ENCODE results near the gene CCS.

CCS gene

DNA sequence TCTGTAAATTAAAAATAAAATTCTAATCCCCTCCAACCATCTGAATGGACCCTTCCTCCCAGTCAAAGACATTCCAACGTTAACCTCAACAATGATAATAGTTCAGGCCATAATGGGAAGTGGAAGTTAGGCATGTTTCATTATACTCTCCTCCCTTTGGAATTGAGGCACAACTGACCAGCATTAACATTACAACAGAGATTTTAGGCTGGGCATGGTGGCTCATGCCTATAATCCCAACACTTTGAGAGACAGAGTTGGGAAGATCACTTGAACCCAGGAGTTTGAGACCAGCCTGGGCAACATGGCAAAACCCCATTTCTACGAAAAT is 22.2 kb upstream of the CCS start:
- ATAC-seq, result no peak
- TF ChIP-seq ARNTL (CRISPR knock-in tag; IDR thresholded peaks at IDR 0.05; ENCODE audit: borderline replicate concordance, low read depth) (no peak), GLIS3 (CRISPR knock-in tag; IDR thresholded peaks at IDR 0.05) (no peak), TOX (CRISPR knock-in tag; IDR thresholded peaks at IDR 0.05; ENCODE audit: borderline replicate concordance) (no peak), ZC3H10 (CRISPR knock-in tag; IDR thresholded peaks at IDR 0.05) (no peak), PPARA (CRISPR knock-in tag; IDR thresholded peaks at IDR 0.05; ENCODE audit: borderline replicate concordance) (no peak), CSDC2 (CRISPR knock-in tag; IDR thresholded peaks at IDR 0.05) (no peak), ZNF70 (CRISPR knock-in tag; IDR thresholded peaks at IDR 0.05) (no peak)

DNA sequence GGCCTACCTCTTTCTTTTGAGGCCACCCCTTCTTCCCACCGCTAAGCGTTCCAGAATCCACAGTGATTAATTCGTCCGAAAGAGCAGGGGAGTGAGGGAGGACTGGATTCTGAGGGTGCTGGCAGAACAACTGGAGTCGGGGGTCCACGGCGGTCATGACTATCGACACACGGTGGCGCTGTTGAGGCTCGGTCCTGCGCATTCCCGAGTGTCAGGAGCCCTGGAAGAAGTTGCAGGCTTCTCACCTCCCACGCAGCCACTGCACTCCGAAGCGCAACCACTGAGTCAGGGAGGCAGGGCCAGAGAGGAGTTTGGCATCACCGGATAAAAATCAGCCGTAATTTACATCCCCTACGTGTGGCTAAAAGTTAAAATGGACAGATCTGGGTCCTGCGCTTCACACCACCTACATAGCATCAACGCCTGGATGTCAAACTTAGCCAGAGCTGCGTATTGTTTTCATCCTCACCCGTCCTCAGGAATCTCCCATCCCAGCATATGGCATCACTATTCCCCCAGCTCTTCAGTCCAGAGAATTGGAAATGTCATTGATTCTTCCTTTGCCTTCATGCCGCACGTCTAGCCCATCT is 13.9 kb upstream of the CCS start:
- peak; percentile 96 for ATAC-seq
- TF ChIP-seq ZFP30 (CRISPR knock-in tag; IDR thresholded peaks at IDR 0.05), result no peak
- TF ChIP-seq TCF4 (CRISPR knock-in tag; IDR thresholded peaks at IDR 0.05; ENCODE audit: borderline replicate concordance), result no peak
- TF ChIP-seq, protein P1, sequence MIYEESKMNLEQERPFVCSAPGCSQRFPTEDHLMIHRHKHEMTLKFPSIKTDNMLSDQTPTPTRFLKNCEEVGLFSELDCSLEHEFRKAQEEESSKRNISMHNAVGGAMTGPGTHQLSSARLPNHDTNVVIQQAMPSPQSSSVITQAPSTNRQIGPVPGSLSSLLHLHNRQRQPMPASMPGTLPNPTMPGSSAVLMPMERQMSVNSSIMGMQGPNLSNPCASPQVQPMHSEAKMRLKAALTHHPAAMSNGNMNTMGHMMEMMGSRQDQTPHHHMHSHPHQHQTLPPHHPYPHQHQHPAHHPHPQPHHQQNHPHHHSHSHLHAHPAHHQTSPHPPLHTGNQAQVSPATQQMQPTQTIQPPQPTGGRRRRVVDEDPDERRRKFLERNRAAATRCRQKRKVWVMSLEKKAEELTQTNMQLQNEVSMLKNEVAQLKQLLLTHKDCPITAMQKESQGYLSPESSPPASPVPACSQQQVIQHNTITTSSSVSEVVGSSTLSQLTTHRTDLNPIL (CRISPR knock-in tag; IDR thresholded peaks at IDR 0.05; ENCODE audit: low read depth), result no peak
- no peak for TF ChIP-seq ZNF70 (CRISPR knock-in tag; IDR thresholded peaks at IDR 0.05)

DNA sequence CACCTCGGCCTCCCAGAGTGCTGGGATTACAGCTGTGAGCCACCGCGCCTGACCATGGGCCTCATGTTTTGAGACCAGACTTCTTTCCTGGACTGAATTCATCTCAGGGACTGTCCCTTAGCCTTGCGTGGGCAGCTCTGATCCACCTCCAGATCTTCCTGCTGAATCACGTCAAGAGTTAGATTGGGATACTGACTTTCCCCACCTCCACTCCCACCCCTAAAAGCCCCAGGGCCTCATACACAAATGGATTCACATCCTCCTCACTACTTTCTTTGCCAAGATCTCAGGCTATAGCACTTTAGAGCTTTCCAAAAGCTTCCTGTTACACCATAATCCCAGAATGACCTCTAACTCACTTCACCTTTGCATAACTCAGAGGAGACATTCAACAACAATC is 12.2 kb upstream of the CCS start:
- no peak for TF ChIP-seq GLIS3 (CRISPR knock-in tag; IDR thresholded peaks at IDR 0.05)
- no peak for TF ChIP-seq SNAI2 (CRISPR knock-in tag; IDR thresholded peaks at IDR 0.05)
- TF ChIP-seq PPARA (CRISPR knock-in tag; IDR thresholded peaks at IDR 0.05; ENCODE audit: borderline replicate concordance), result no peak
- TF ChIP-seq BACH2 (CRISPR knock-in tag; IDR thresholded peaks at IDR 0.05; ENCODE audit: borderline replicate concordance), result no peak
- no peak for TF ChIP-seq TCF4 (CRISPR knock-in tag; IDR thresholded peaks at IDR 0.05; ENCODE audit: borderline replicate concordance)
- TF ChIP-seq ZNF70 (CRISPR knock-in tag; IDR thresholded peaks at IDR 0.05), result no peak
- TF ChIP-seq, protein P2, sequence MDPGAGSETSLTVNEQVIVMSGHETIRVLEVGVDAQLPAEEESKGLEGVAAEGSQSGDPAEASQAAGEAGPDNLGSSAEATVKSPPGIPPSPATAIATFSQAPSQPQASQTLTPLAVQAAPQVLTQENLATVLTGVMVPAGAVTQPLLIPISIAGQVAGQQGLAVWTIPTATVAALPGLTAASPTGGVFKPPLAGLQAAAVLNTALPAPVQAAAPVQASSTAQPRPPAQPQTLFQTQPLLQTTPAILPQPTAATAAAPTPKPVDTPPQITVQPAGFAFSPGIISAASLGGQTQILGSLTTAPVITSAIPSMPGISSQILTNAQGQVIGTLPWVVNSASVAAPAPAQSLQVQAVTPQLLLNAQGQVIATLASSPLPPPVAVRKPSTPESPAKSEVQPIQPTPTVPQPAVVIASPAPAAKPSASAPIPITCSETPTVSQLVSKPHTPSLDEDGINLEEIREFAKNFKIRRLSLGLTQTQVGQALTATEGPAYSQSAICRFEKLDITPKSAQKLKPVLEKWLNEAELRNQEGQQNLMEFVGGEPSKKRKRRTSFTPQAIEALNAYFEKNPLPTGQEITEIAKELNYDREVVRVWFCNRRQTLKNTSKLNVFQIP (CRISPR knock-in tag; IDR thresholded peaks at IDR 0.05; ENCODE audit: borderline replicate concordance, low read depth), result no peak
- TF ChIP-seq, protein P3, sequence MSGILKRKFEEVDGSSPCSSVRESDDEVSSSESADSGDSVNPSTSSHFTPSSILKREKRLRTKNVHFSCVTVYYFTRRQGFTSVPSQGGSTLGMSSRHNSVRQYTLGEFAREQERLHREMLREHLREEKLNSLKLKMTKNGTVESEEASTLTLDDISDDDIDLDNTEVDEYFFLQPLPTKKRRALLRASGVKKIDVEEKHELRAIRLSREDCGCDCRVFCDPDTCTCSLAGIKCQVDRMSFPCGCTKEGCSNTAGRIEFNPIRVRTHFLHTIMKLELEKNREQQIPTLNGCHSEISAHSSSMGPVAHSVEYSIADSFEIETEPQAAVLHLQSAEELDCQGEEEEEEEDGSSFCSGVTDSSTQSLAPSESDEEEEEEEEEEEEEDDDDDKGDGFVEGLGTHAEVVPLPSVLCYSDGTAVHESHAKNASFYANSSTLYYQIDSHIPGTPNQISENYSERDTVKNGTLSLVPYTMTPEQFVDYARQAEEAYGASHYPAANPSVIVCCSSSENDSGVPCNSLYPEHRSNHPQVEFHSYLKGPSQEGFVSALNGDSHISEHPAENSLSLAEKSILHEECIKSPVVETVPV (CRISPR knock-in tag; IDR thresholded peaks at IDR 0.05), result no peak
- no peak for TF ChIP-seq ISL1 (CRISPR knock-in tag; IDR thresholded peaks at IDR 0.05)
- TF ChIP-seq, protein P1 (CRISPR knock-in tag; IDR thresholded peaks at IDR 0.05; ENCODE audit: low read depth), result no peak
- TF ChIP-seq ZNF565 (CRISPR knock-in tag; conservative IDR thresholded peaks at IDR 0.05; ENCODE audit: low read depth), result no peak
- TF ChIP-seq CSDC2 (CRISPR knock-in tag; IDR thresholded peaks at IDR 0.05), result no peak
- no peak for TF ChIP-seq ZFP30 (CRISPR knock-in tag; IDR thresholded peaks at IDR 0.05)
- TF ChIP-seq RARB (CRISPR knock-in tag; IDR thresholded peaks at IDR 0.05), result no peak
- TF ChIP-seq ZC3H10 (CRISPR knock-in tag; IDR thresholded peaks at IDR 0.05), result no peak
- TF ChIP-seq, protein P4, sequence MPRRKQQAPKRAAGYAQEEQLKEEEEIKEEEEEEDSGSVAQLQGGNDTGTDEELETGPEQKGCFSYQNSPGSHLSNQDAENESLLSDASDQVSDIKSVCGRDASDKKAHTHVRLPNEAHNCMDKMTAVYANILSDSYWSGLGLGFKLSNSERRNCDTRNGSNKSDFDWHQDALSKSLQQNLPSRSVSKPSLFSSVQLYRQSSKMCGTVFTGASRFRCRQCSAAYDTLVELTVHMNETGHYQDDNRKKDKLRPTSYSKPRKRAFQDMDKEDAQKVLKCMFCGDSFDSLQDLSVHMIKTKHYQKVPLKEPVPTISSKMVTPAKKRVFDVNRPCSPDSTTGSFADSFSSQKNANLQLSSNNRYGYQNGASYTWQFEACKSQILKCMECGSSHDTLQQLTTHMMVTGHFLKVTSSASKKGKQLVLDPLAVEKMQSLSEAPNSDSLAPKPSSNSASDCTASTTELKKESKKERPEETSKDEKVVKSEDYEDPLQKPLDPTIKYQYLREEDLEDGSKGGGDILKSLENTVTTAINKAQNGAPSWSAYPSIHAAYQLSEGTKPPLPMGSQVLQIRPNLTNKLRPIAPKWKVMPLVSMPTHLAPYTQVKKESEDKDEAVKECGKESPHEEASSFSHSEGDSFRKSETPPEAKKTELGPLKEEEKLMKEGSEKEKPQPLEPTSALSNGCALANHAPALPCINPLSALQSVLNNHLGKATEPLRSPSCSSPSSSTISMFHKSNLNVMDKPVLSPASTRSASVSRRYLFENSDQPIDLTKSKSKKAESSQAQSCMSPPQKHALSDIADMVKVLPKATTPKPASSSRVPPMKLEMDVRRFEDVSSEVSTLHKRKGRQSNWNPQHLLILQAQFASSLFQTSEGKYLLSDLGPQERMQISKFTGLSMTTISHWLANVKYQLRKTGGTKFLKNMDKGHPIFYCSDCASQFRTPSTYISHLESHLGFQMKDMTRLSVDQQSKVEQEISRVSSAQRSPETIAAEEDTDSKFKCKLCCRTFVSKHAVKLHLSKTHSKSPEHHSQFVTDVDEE (CRISPR knock-in tag; IDR thresholded peaks at IDR 0.05), result no peak
- no peak for TF ChIP-seq TOX (CRISPR knock-in tag; IDR thresholded peaks at IDR 0.05; ENCODE audit: borderline replicate concordance)
- TF ChIP-seq ZNF8 (CRISPR knock-in tag; IDR thresholded peaks at IDR 0.05), result no peak
- TF ChIP-seq, protein P5, sequence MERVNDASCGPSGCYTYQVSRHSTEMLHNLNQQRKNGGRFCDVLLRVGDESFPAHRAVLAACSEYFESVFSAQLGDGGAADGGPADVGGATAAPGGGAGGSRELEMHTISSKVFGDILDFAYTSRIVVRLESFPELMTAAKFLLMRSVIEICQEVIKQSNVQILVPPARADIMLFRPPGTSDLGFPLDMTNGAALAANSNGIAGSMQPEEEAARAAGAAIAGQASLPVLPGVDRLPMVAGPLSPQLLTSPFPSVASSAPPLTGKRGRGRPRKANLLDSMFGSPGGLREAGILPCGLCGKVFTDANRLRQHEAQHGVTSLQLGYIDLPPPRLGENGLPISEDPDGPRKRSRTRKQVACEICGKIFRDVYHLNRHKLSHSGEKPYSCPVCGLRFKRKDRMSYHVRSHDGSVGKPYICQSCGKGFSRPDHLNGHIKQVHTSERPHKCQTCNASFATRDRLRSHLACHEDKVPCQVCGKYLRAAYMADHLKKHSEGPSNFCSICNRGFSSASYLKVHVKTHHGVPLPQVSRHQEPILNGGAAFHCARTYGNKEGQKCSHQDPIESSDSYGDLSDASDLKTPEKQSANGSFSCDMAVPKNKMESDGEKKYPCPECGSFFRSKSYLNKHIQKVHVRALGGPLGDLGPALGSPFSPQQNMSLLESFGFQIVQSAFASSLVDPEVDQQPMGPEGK (CRISPR knock-in tag; IDR thresholded peaks at IDR 0.05; ENCODE audit: borderline replicate concordance), result no peak
- no peak for TF ChIP-seq ESRRG (CRISPR knock-in tag; IDR thresholded peaks at IDR 0.05)
- ATAC-seq, result no peak

Data from SK-N-SH treated with all-trans-retinoic acid at 6 μM for 48 hours (cell line).